Adrenal gland (tissue), 12 donors: ENCODE measurements around the gene ADAMTSL3. TPM values are rescaled to one million over a fixed set of nuclear protein-coding genes. Genes with fewer than 3 reads are reported as not detected.

Experiments
- DNase-seq, 7 donors: peaks; one replicate each; pipeline ENCODE4 v3.0.0-alpha.2; 2019 to 2020
- H3K27ac ChIP-seq, 5 donors: fragments of 200-600 bp; sonication (generic) in 4 of 5; 1 replicate in 3 of 5; 2 replicates in 2 of 5; pipeline versions ENCODE4 v1.5.1 to v1.8.0; 2016 to 2020; ENCODE audit warnings: mild to moderate bottlenecking in 1 of 5
- H3K27me3 ChIP-seq: fragments of 200-600 bp; 2 replicates; pipeline ENCODE4 v1.8.0; 2021
- H3K36me3 ChIP-seq, 2 donors: fragments of 200-600 bp; replicated peaks in 1 of 2; 1 replicate in 1 of 2; 2 replicates in 1 of 2; pipeline versions ENCODE4 v1.5.1 to v1.8.0; 2018 to 2022
- H3K4me1 ChIP-seq, 2 donors: fragments of 200-600 bp; replicated peaks in 1 of 2; 1 replicate in 1 of 2; 2 replicates in 1 of 2; pipeline versions ENCODE4 v1.5.1 to v1.8.0; 2018 to 2021
- H3K4me3 ChIP-seq, 4 donors: fragments of 200-600 bp; sonication (generic) in 3 of 4; one replicate each; pipeline ENCODE4 v1.5.1; 2016 to 2018
- H3K9me3 ChIP-seq, 3 donors: fragments of 200-600 bp; sonication (generic) in 1 of 3; replicated peaks in 1 of 3; 1 replicate in 2 of 3; 2 replicates in 1 of 3; pipeline versions ENCODE4 v1.5.1 to v1.8.0; 2016 to 2021
- POLR2A ChIP-seq, 2 donors: fragments of 450-650 bp; IDR thresholded peaks; one replicate each; pipeline ENCODE4 v1.6.1; 2017; ENCODE audit warnings: antibody characterized with exemption in 2 of 2, mild to moderate bottlenecking in 2 of 2, moderate library complexity in 1 of 2
- WGBS, 4 donors: extraction: QIAGEN DNeasy Blood & Tissue Kit in 2 of 4; methylation state at CpG; one replicate each; pipeline versions ENCODE4 v1.1.5 to v1.1.7; 2013 to 2017; 5-methylcytosine and 5-hydroxymethylcytosine counted together
- intact Hi-C, 2 donors: fragments of 100-400 bp; cut with DNase I; formaldehyde crosslinking; loops; one replicate each; pipeline versions ENCODE4 v1.14.1 to v1.15.0; 2022 to 2023
- polyA plus RNA-seq, 3 donors: library from polyadenylated mRNA; stranded (reverse); fragments of 200-250 nt in 2 of 3; fragments of 350-450 nt in 1 of 3; fragmentation: Illumina TruSeq in 1 of 3; extraction: RNeasy Lipid Tissue Mini Kit (QIAGEN cat#74804) in 1 of 3; gene quantifications; one replicate each; pipeline ENCODE4 v1.2.3, GENCODE V29; 2013 to 2014
- total RNA-seq, 9 donors: library from RNA; depleted of rRNA in 4 of 9; stranded (reverse); fragments of >200 nt in 4 of 9; fragments of 120-200 nt in 1 of 9; fragmentation: NEBNext Ultra II Directional in 1 of 9; extraction: Animal tissue kit (Norgen Biotek cat#: 25700) in 1 of 9; gene quantifications; one replicate each; pipeline versions ENCODE4 v1.1.0 to v1.2.4, GENCODE V29; 2013 to 2023
- TF ChIP-seq, protein P1 (sequence below), 6 experiments: fragments of 450-650 bp in 4 of 6; fragments of 200-600 bp in 2 of 6; sonication (generic) in 1 of 6; IDR thresholded peaks; 1 replicate in 5 of 6; 2 replicates in 1 of 6; pipeline versions ENCODE4 v1.5.1 to v1.8.0; 2016 to 2021; ENCODE audit warnings: antibody characterized with exemption in 6 of 6, mild to moderate bottlenecking in 2 of 6, moderate library complexity in 1 of 6
- donor health status: healthy with polysubstance abuse.
- donor health status: Bipolar disorder and iron deficiency.
- donor health status: DM: yes; HTN: yes; CAD: no.
- donor health status: DM: no; HTN: no; CAD: no.
- donor health status: DM: no; HTN: no; CAD: no.
- donor health status: DM: yes; HTN: yes; CAD: no.

ADAMTSL3 gene
- total and polyA plus RNA-seq, 12 donors = 0.98 to 19.7 (median 10.5) TPM

DNA sequence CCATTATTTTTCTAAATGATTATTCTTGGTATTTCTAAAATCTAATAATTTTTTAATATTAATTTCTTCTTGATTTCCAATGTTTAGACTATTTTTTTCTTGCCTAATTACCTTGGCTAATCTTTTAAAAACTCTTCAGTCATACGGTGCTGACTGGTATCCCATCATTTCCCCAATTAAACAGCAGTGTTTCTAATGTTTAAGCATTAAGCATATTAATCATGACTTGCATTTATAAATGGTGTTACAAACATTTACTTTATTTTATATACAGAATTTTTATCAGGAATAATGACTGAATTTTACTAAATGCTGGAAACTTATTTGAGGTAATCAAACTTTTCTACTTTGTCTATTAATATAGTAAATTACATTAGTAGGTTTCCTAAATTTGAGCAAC lies 199.3 kb downstream of the ADAMTSL3 start:
- intact Hi-C loops = no loop called here
- peaks cover 0 to 6% of the 10 kb centered on the region in 2 donors for H3K4me1 ChIP-seq
- no peaks in the 10 kb centered on the region for H3K27me3 ChIP-seq
- no peak for TF ChIP-seq POLR2A (IDR thresholded peaks at IDR 0.05)
- TF ChIP-seq, protein P1, sequence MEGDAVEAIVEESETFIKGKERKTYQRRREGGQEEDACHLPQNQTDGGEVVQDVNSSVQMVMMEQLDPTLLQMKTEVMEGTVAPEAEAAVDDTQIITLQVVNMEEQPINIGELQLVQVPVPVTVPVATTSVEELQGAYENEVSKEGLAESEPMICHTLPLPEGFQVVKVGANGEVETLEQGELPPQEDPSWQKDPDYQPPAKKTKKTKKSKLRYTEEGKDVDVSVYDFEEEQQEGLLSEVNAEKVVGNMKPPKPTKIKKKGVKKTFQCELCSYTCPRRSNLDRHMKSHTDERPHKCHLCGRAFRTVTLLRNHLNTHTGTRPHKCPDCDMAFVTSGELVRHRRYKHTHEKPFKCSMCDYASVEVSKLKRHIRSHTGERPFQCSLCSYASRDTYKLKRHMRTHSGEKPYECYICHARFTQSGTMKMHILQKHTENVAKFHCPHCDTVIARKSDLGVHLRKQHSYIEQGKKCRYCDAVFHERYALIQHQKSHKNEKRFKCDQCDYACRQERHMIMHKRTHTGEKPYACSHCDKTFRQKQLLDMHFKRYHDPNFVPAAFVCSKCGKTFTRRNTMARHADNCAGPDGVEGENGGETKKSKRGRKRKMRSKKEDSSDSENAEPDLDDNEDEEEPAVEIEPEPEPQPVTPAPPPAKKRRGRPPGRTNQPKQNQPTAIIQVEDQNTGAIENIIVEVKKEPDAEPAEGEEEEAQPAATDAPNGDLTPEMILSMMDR (IDR thresholded peaks at IDR 0.05) = no peak
- no peaks in the 10 kb centered on the region for H3K36me3 ChIP-seq
- no peaks in the 10 kb centered on the region for H3K9me3 ChIP-seq
- H3K27ac ChIP-seq = no peak overlapping the region
- 81 to 94% (median 89%) methylated on average over 1 of the region's 1 CpG for WGBS, 4 donors
- H3K4me3 ChIP-seq = no peak overlapping the region
- DNase-seq = no peak

DNA sequence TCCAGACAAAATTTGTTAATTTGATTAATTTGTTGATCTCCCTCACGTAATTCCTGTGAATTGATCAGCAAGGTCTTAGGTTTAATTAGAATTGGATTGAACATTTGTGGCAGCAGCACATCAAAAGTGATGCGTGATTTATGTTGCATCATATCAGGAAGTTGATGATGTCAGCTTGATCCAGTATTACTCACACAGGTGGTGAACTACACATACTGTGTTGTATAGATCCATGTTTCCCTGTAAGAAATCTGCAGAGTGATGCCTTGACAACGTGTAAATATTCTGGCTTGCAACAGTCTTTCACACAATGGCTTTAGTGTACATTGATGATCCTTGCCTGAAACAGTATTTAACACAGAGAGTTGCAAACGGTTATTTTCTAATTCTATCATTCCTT lies 200.4 kb downstream of the ADAMTSL3 start:
- no peaks in the 10 kb centered on the region for H3K36me3 ChIP-seq
- no peaks in the 10 kb centered on the region for H3K27me3 ChIP-seq
- no peak overlapping the region for H3K4me3 ChIP-seq
- no peak for TF ChIP-seq POLR2A (IDR thresholded peaks at IDR 0.05)
- TF ChIP-seq, protein P1 (IDR thresholded peaks at IDR 0.05) = no peak
- H3K27ac ChIP-seq = no peak overlapping the region
- peaks cover 0 to 1% of the 10 kb centered on the region in 2 donors for H3K4me1 ChIP-seq
- H3K9me3 ChIP-seq = no peaks in the 10 kb centered on the region
- DNase-seq = no peak
- 54 to 70% (median 62%) methylated on average over 4 of the region's 4 CpGs for WGBS, 4 donors
- intact Hi-C loops = no loop called here

- no peak for TF ChIP-seq POLR2A (IDR thresholded peaks at IDR 0.05)
- TF ChIP-seq, protein P1 (IDR thresholded peaks at IDR 0.05) = no peak
- H3K36me3 ChIP-seq = no peaks in the 10 kb centered on the region
- no peak overlapping the region for H3K4me3 ChIP-seq
- WGBS, 4 donors = 60 to 83% (median 74%) methylated on average over 3 of the region's 3 CpGs
- no peak for DNase-seq
- H3K4me1 ChIP-seq = no peaks in the 10 kb centered on the region
- H3K9me3 ChIP-seq = no peaks in the 10 kb centered on the region
- intact Hi-C loops = no loop called here
- H3K27ac ChIP-seq = no peak overlapping the region
- no peaks in the 10 kb centered on the region for H3K27me3 ChIP-seq
These were observed 201.2 kb downstream of the ADAMTSL3 start for GRCh38 chr15:83854950-83855707.

DNA sequence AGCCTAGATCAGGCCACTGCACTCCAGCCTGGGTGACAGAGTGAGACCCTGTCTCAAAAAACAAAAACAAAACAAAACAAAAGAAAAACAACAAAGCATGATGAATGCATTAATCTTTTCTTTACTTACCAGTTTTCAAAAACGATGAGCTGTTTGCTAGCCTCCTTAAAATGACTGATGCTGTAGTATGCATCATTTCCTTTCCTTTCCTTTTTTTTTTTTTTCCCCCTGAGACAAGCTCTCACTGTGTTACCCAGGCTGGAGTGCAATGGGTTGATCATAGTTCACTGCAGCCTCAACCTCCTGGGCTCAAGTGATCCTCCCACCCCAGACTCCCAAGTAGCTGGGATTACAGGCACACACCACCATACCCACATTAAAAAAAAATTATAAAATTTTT lies 202.0 kb downstream of the ADAMTSL3 start:
- no peak for TF ChIP-seq POLR2A (IDR thresholded peaks at IDR 0.05)
- TF ChIP-seq, protein P1 (IDR thresholded peaks at IDR 0.05) = no peak
- Histone ChIP-seq H3K9me3 (no peaks in the 10 kb centered on the region), H3K4me3 (no peak overlapping the region), H3K4me1 (no peaks in the 10 kb centered on the region), H3K27ac (no peak overlapping the region), H3K36me3 (no peaks in the 10 kb centered on the region), H3K27me3 (no peaks in the 10 kb centered on the region)
- WGBS, 4 donors = 18 to 50% (median 41%) methylated on average over 1 of the region's 1 CpG
- intact Hi-C loops = no loop called here
- DNase-seq = no peak
